WERI-Rb-1 (cell line): ENCODE data around the gene RAB40A.

Experiments
- DNase-seq: peaks from one replicate; pipeline ENCODE4 v3.0.0-alpha.2; 2020
- H3K27ac ChIP-seq: fragments of 250-450 bp; sonication (Bioruptor Pico); 2 replicates; pipeline ENCODE4 v1.5.1; 2020; ENCODE audit warnings: mild to moderate bottlenecking, moderate library complexity
- H3K27me3 ChIP-seq: fragments of 250-450 bp; sonication (Bioruptor Pico); 2 replicates; pipeline ENCODE4 v1.5.1; 2021; ENCODE audit warnings: mild to moderate bottlenecking, low read depth, moderate library complexity; ENCODE audit not compliant: insufficient read depth, severe bottlenecking
- H3K36me3 ChIP-seq: fragments of 250-450 bp; sonication (Bioruptor Pico); 2 replicates; pipeline ENCODE4 v1.5.1; 2020; ENCODE audit warnings: mild to moderate bottlenecking, moderate library complexity
- H3K4me3 ChIP-seq: 2 replicates; pipeline ENCODE4 v1.5.1; 2011; ENCODE audit warnings: low read depth, mild to moderate bottlenecking, control low read depth, low read length
- H3K9me3 ChIP-seq: fragments of 250-450 bp; sonication (Bioruptor Pico); 2 replicates; pipeline ENCODE4 v1.5.1; 2021; ENCODE audit warnings: mild to moderate bottlenecking, moderate library complexity; ENCODE audit not compliant: severe bottlenecking
- TF ChIP-seq, protein P1 (sequence below): IDR thresholded peaks from 2 replicates; pipeline ENCODE4 v1.5.1; 2011; ENCODE audit warnings: low read depth, mild to moderate bottlenecking, control low read depth, inconsistent platforms, low read length

Gene RAB40A

DNA sequence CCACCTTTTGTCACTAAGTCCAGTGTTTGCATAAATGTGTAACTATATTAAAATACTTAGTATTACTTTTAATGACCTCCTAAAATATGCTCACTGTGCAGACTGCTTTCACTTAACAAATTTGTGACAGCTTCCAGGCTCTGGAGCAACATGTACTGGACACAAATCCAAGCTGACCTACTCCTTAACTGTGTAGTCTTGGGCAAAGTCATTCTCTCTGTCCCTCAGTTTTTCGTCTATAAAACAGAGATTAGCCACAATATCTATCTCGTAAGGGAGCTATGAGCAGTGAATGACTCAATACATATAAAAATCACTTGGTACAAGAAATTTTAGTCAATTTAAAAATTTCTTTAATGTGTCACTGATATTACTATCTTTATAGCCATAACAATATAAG is 20.4 kb upstream of the RAB40A start:
- Histone ChIP-seq H3K36me3 (no peaks in the 10 kb centered on the region), H3K9me3 (no peaks in the 10 kb centered on the region), H3K27ac (no peak overlapping the region), H3K4me3 (no peak overlapping the region), H3K27me3 (peaks cover 13% of the 10 kb centered on the region)
- TF ChIP-seq, protein P1, sequence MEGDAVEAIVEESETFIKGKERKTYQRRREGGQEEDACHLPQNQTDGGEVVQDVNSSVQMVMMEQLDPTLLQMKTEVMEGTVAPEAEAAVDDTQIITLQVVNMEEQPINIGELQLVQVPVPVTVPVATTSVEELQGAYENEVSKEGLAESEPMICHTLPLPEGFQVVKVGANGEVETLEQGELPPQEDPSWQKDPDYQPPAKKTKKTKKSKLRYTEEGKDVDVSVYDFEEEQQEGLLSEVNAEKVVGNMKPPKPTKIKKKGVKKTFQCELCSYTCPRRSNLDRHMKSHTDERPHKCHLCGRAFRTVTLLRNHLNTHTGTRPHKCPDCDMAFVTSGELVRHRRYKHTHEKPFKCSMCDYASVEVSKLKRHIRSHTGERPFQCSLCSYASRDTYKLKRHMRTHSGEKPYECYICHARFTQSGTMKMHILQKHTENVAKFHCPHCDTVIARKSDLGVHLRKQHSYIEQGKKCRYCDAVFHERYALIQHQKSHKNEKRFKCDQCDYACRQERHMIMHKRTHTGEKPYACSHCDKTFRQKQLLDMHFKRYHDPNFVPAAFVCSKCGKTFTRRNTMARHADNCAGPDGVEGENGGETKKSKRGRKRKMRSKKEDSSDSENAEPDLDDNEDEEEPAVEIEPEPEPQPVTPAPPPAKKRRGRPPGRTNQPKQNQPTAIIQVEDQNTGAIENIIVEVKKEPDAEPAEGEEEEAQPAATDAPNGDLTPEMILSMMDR = no peak
- no peak for DNase-seq

DNA sequence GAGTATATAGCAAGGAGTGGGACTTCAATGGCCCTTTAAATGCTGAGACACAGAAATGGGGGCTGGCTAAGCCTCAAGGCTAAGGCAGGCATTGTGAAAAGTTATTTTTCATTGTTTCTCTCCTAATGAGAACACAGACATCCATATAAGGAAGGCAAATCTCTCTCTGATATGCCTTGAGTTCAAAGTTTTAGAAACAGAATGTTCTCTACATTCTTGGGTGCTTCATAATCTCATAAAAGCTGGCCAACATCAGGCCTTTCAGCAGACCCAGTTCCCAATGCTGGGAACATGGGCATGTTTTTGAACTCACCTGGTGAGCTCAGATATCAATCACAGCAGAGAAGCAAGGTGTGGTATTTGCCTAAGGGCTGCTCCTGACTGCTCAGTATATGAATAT is 19.4 kb upstream of the RAB40A start:
- Histone ChIP-seq H3K9me3 (no peaks in the 10 kb centered on the region), H3K4me3 (no peak overlapping the region), H3K27me3 (peaks cover 13% of the 10 kb centered on the region), H3K36me3 (no peaks in the 10 kb centered on the region), H3K27ac (no peak overlapping the region)
- no peak for DNase-seq
- TF ChIP-seq, protein P1 = no peak

DNA sequence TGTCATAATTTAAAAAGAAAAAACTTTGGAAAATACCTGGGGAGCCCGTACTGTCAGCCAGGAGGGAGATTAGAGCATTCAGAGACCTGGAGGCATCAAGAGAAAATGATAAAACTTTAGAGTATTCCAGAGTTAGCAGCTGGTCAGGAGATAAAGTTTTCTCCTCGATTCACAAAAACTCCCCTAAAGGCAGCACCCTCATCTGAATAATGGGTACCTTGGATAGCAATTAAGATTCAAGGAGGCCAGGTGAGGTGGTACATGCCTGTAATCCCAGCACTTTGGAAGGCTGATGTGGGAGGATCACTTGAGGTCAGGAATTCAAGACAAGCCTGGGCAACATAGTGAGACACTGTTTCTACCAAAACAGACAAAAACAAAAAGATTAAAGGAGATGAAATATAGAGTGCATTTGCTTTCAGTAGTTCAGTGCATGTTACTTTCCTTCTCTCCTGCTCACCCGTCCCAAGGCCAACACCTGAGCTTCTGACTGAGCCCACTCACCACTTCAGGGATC is 18.6 kb upstream of the RAB40A start:
- H3K27me3 ChIP-seq = peaks cover 13% of the 10 kb centered on the region
- no peak overlapping the region for H3K4me3 ChIP-seq
- H3K27ac ChIP-seq = no peak overlapping the region
- H3K9me3 ChIP-seq = no peaks in the 10 kb centered on the region
- H3K36me3 ChIP-seq = no peaks in the 10 kb centered on the region
- DNase-seq = no peak
- TF ChIP-seq, protein P1 = no peak

DNA sequence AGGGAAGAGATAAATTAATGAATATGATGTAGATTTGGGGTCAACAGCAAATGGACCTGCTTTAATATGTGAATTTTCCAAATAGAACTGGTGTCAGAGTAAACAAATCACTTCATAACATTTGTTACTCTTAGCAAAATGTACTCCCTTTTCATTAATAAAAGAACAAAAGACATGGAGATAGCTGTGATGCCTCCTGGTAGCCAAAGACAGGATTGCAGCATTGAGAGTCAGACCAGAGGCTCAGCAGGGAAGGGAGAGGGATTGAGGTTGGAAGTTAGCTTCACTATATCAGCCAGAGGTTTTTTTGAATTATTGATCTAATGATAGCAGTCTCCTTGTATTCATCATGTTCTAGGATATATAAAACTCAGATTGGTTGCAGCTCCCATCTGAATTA is 17.4 kb upstream of the RAB40A start:
- no peaks in the 10 kb centered on the region for H3K36me3 ChIP-seq
- no peak overlapping the region for H3K4me3 ChIP-seq
- TF ChIP-seq, protein P1 = no peak
- no peak for DNase-seq
- H3K9me3 ChIP-seq = no peaks in the 10 kb centered on the region
- H3K27ac ChIP-seq = no peak overlapping the region
- H3K27me3 ChIP-seq = peaks cover 13% of the 10 kb centered on the region

GRCh38 chrX:103536071-103536470 is 16.8 kb upstream of the RAB40A start:
- DNase-seq = no peak
- H3K27ac ChIP-seq = no peak overlapping the region

GRCh38 chrX:103535206-103535605 is 15.9 kb upstream of the RAB40A start:
- Histone ChIP-seq H3K27me3 (peaks cover 13% of the 10 kb centered on the region), H3K27ac (no peak overlapping the region), H3K9me3 (no peaks in the 10 kb centered on the region), H3K36me3 (no peaks in the 10 kb centered on the region), H3K4me3 (no peak overlapping the region)
- TF ChIP-seq, protein P1 = no peak
- no peak for DNase-seq

More at GRCh38 chrX:103536071-103536470, 16.8 kb upstream of the RAB40A start:
- Histone ChIP-seq H3K4me3 (no peak overlapping the region), H3K36me3 (no peaks in the 10 kb centered on the region), H3K9me3 (no peaks in the 10 kb centered on the region), H3K27me3 (peaks cover 13% of the 10 kb centered on the region)
- TF ChIP-seq, protein P1 = no peak
